ENCODE measurements around the gene RGS17.

RGS17 gene, protein sequence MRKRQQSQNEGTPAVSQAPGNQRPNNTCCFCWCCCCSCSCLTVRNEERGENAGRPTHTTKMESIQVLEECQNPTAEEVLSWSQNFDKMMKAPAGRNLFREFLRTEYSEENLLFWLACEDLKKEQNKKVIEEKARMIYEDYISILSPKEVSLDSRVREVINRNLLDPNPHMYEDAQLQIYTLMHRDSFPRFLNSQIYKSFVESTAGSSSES

DNA sequence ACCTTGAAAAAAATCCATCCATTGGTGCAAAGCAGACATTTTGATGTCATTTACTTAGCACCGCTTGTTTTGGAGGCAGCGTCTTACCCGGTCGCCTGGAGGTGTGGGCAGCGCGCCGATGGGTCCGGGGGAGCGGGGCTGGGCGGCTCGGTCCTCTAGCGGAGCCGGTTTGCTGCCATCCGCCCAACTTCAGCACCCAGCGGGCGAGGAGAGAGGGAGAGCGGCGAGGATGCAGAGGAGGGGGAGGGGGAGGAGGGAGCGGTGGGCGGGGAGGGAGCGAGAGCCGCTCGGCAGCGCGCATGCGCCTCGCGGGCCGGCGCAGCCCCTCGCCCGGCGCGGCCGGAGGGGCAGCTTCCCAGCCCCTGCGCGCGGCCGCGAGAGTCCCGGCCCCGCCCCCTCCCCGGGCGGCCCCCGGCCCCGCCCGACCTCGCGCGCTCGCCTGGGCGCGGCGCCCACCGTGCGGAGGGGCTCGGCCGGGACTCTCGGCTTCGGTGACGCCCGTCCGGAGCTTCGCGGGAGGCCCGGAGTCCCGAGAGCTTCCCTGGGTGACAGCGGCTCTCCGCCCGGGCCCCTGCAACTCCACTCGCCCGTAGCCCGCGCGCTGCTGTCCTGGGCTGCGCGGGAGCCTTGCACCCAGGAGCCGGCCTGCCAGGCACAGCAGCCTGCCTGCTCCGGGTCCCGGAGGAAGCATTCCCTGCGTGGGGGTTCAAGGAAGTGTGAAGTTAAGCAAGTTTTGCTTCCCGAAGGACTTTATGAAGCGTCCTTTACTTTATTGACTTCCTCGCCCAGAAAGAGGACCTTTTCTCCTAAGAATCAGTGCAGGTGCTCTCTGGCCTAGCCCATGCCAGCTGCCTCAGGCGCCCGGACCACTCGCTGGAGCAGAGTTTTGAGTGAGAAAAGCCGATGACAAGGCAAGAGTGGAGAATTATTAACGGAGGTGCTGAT is at the start of gene RGS17:
Gene RGS17 (minus strand): TSS at position 246 of the 945 bp plus-strand sequence. CDS start 87,264 bp downstream, outside the sequence.
- DNase-seq (ENCODE audit: low spot score), result peak; percentile 76
- in situ Hi-C loops (cut with MboI; ENCODE audit: low sequenced_read_pairs, unreplicated experiment), result no loop called here

DNA sequence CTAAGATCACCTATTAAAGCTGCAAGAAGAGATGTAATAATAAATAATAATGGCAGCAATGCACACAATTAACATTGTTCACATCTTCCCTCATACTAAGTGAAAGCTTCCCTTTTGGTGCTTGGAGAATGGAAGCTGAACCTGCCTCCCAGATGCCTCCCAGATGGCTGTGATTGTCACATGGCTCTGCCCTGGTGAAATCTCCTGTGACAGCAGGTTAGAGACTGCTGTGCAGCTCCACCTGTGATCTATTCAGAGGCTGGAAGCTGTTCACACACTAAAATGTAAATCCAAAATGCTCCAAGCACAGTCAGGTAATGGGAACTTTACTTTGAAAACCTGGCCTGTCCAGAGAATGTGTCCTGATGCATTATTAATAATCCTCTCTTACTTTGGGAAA is 41.7 kb upstream of the RGS17 start:
- no peak for DNase-seq (ENCODE audit: low spot score)
- TF ChIP-seq, protein P1, sequence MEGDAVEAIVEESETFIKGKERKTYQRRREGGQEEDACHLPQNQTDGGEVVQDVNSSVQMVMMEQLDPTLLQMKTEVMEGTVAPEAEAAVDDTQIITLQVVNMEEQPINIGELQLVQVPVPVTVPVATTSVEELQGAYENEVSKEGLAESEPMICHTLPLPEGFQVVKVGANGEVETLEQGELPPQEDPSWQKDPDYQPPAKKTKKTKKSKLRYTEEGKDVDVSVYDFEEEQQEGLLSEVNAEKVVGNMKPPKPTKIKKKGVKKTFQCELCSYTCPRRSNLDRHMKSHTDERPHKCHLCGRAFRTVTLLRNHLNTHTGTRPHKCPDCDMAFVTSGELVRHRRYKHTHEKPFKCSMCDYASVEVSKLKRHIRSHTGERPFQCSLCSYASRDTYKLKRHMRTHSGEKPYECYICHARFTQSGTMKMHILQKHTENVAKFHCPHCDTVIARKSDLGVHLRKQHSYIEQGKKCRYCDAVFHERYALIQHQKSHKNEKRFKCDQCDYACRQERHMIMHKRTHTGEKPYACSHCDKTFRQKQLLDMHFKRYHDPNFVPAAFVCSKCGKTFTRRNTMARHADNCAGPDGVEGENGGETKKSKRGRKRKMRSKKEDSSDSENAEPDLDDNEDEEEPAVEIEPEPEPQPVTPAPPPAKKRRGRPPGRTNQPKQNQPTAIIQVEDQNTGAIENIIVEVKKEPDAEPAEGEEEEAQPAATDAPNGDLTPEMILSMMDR (IDR thresholded peaks at IDR 0.05; ENCODE audit: borderline replicate concordance, control extremely low read depth, extremely low read depth, insufficient read depth, missing control alignments), result no peak
- in situ Hi-C loops (cut with MboI; ENCODE audit: low sequenced_read_pairs, unreplicated experiment), result no loop called here

More for the DNA sequence above, at the start of gene RGS17:
- TF ChIP-seq, protein P1 (IDR thresholded peaks at IDR 0.05; ENCODE audit: borderline replicate concordance, control extremely low read depth, extremely low read depth, insufficient read depth, missing control alignments), result no peak

DNA sequence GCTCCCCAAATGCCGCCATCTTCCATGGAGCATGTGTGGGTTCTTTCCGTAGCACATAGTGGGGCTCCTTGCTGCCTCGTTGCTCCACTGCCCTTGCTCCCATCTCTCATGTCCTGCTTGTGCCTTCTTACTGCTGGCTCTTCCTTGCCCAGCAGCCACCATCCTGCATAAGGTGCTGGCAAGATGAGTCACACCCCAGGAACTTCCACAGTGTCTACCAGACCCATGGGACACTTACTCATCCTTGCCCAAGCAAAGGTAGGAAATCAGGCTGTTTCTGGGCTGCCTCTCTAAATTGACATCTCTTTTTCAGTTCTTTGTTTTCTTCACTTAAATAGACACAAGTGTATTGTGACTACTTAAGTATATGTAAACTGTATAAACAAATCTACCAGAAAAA is 39.4 kb upstream of the RGS17 start:
- no peak for DNase-seq (ENCODE audit: low spot score)
- in situ Hi-C loops (cut with MboI; ENCODE audit: low sequenced_read_pairs, unreplicated experiment), result no loop called here
- TF ChIP-seq, protein P1 (IDR thresholded peaks at IDR 0.05; ENCODE audit: borderline replicate concordance, control extremely low read depth, extremely low read depth, insufficient read depth, missing control alignments), result no peak

DNA sequence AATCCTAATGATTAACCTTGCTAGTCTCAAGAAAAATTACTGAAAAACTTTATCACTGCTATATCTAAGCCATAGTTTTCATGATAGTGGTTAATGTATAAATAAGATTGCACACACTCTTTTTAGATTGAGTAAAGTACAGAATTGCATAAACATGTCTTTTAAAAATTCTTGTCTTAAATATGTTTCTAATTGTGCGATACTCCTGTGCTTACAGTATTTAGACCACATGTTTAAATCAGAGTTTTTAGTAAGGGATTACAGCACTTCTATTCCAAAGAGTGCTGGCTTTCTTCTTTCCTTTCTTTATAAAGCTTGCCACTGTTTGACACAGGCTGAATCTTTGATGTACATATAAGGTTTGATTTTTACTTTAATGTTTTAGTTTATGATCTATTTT is 36.8 kb upstream of the RGS17 start:
- TF ChIP-seq, protein P1 (IDR thresholded peaks at IDR 0.05; ENCODE audit: borderline replicate concordance, control extremely low read depth, extremely low read depth, insufficient read depth, missing control alignments), result no peak
- DNase-seq (ENCODE audit: low spot score), result no peak
- in situ Hi-C loops (cut with MboI; ENCODE audit: low sequenced_read_pairs, unreplicated experiment), result no loop called here

DNA sequence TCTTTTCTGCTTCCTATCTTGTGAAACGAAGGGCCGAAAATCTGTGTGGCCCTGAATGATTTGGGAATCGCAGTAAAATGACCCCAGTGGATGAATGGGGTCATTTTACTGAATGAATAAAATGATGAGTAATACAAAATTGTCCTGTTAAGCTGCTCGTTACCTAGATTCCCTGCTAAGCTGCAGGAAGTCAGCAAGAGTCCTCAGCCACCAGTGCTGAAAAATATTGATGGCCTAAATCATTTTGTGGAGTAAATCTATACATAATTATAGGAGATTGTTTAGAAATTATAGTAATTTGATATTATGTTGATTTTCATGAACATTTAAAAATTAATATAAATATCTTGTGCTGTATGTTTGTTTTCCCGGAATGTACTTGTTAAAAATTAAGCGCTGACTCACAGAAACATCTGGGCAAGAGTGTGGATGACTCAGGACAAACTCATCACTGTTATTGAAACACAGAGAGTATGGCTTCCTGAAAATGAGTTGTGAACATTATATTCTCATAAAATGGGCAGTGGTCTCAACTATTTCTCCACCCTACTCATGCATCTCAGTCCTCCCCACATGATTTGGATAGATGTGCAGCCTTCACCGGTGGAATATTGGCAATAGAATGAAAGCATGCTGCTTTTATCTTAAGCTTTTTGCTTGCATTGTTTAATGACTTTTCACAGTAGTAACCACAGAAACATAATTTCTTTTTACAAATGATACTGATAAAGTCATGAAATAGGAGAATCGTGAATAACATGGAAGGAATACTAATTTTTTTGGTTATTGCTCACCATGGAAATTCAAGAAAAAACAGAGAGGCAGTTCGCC is 36.2 kb upstream of the RGS17 start:
- no peak for DNase-seq (ENCODE audit: low spot score)
- in situ Hi-C loops (cut with MboI; ENCODE audit: low sequenced_read_pairs, unreplicated experiment), result no loop called here
- TF ChIP-seq, protein P1 (IDR thresholded peaks at IDR 0.05; ENCODE audit: borderline replicate concordance, control extremely low read depth, extremely low read depth, insufficient read depth, missing control alignments), result no peak

DNA sequence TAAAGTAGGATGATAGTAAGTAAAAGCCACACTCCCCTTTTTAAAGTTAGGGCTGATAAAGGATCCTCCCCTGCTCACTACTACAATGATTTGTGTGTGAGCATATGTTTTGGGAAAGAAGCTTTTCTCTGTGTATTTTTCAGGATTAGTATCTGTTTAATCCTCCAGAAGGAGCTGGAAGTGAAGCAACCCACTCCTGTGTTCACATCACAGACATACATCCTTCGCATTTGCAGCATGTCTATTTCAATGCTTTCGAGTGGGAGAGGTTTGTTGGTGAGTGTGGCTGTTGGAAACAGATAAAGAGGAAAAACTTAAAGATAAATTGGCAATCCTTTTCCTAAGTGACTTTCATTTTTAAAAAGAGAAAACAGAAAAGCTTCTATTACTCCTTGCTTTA is 31.6 kb upstream of the RGS17 start:
- in situ Hi-C loops (cut with MboI; ENCODE audit: low sequenced_read_pairs, unreplicated experiment), result no loop called here
- TF ChIP-seq, protein P1 (IDR thresholded peaks at IDR 0.05; ENCODE audit: borderline replicate concordance, control extremely low read depth, extremely low read depth, insufficient read depth, missing control alignments), result no peak
- DNase-seq (ENCODE audit: low spot score), result no peak
